PC-9 (cell line): Measurements from ENCODE around the gene SFSWAP.

ENCODE experiments used
- EZH2 ChIP-seq: fragments of 200-600 bp; sonication (generic); IDR thresholded peaks from 2 replicates; pipeline ENCODE4 v1.8.0; 2017; ENCODE audit warnings: antibody characterized with exemption, low read depth
- TF ChIP-seq, protein P1 (sequence below): fragments of 200-600 bp; sonication (generic); conservative IDR thresholded peaks from 2 replicates; pipeline ENCODE4 v1.6.1; 2017; ENCODE audit warnings: mixed run types, antibody characterized with exemption, mild to moderate bottlenecking, moderate library complexity

DNA sequence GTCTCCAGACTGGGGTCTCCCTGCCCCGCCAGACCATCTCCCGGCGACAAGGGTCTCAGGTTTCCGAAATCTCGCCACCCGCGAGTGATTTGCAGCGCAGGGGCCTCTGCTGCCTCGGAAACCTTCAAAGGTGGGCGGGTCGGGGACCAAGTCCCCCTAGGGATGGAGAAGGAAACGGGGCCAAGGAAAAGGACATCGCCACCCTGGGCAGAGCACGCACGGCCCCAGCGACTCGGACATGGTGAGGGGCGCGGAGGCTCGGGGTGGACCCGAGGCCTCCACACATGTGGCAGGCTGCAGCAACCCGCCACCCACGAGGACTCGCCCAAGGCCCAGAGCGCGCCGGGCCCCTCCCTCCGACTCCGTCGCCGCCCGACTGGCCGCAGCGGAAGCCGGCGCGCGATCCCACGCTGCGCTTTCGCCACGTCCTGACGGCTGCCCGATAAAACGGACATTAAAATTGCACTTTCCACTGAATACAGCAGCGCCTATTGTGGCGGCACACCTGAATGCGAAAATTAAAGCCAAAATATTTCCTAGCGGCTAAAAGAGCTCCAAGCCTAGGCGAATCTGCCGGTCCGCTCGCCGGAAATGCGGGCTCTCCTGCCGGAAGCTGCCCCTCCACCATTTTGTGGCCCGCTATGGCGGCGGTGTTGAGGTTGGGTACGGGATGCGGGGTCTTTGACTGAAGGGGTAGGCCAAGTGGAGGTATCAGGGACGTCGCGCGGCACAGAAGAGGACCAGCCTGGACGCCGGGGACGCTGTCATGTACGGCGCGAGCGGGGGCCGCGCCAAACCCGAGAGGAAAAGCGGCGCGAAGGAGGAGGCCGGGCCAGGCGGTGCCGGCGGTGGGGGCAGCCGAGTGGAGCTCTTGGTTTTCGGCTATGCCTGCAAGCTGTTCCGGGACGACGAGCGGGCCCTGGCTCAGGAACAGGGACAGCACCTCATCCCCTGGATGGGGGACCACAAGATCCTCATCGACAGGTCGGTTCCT, at the start of gene SFSWAP:
- TF ChIP-seq, protein P1, sequence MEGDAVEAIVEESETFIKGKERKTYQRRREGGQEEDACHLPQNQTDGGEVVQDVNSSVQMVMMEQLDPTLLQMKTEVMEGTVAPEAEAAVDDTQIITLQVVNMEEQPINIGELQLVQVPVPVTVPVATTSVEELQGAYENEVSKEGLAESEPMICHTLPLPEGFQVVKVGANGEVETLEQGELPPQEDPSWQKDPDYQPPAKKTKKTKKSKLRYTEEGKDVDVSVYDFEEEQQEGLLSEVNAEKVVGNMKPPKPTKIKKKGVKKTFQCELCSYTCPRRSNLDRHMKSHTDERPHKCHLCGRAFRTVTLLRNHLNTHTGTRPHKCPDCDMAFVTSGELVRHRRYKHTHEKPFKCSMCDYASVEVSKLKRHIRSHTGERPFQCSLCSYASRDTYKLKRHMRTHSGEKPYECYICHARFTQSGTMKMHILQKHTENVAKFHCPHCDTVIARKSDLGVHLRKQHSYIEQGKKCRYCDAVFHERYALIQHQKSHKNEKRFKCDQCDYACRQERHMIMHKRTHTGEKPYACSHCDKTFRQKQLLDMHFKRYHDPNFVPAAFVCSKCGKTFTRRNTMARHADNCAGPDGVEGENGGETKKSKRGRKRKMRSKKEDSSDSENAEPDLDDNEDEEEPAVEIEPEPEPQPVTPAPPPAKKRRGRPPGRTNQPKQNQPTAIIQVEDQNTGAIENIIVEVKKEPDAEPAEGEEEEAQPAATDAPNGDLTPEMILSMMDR = no peak
- TF ChIP-seq EZH2 = no peak
